HG03342 (cell line): ENCODE measurements around the gene PIWIL4.
"Not testable (repeated sequence)": the region's sequence is repeated elsewhere in the genome, so short reads cannot be mapped to it uniquely, and the experiment has no call there.

Experiments
- ATAC-seq: cut with Tn5 transposase; IDR thresholded peaks from one replicate; pipeline ENCODE4 v1.9.1; 2021; ENCODE audit warnings: mild to moderate bottlenecking, moderate library complexity; ENCODE audit not compliant: unreplicated experiment

PIWIL4 gene

GRCh38 chr11:94632356-94632755 is 65.2 kb downstream of the PIWIL4 start:
- ATAC-seq, result no peak

GRCh38 chr11:94635072-94635471 is 67.9 kb downstream of the PIWIL4 start:
- no peak for ATAC-seq

- no peak for ATAC-seq
Observed at GRCh38 chr11:94636388-94636949, 69.3 kb downstream of the PIWIL4 start.

GRCh38 chr11:94638301-94638901 is 71.2 kb downstream of the PIWIL4 start:
- ATAC-seq, result no peak

GRCh38 chr11:94638902-94639373 is 71.8 kb downstream of the PIWIL4 start:
- ATAC-seq, result no peak

- no peak for ATAC-seq
Observed at GRCh38 chr11:94639901-94640721, 72.9 kb downstream of the PIWIL4 start.

- ATAC-seq, result no peak
Observed at GRCh38 chr11:94641167-94641761, 74.1 kb downstream of the PIWIL4 start.

GRCh38 chr11:94643186-94643585 is 76.0 kb downstream of the PIWIL4 start:
- not testable (repeated sequence) for ATAC-seq

GRCh38 chr11:94647926-94648325 is 80.8 kb downstream of the PIWIL4 start:
- no peak for ATAC-seq

- ATAC-seq, result no peak
Observed at GRCh38 chr11:94648789-94649188, 81.6 kb downstream of the PIWIL4 start.

GRCh38 chr11:94649254-94649653 is 82.1 kb downstream of the PIWIL4 start:
- ATAC-seq, result no peak

GRCh38 chr11:94649964-94650623 is 82.9 kb downstream of the PIWIL4 start:
- ATAC-seq, result no peak

GRCh38 chr11:94650756-94651155 is 83.6 kb downstream of the PIWIL4 start:
- no peak for ATAC-seq

- ATAC-seq, result no peak
Observed at GRCh38 chr11:94652735-94653284, 85.6 kb downstream of the PIWIL4 start.

- no peak for ATAC-seq
Observed at GRCh38 chr11:94653561-94653960, 86.4 kb downstream of the PIWIL4 start.

- no peak for ATAC-seq
Observed at GRCh38 chr11:94654201-94654600, 87.0 kb downstream of the PIWIL4 start.

- ATAC-seq, result no peak
Observed at GRCh38 chr11:94655291-94655690, 88.1 kb downstream of the PIWIL4 start.

- no peak for ATAC-seq
Observed at GRCh38 chr11:94655956-94656355, 88.8 kb downstream of the PIWIL4 start.

- no peak for ATAC-seq
Observed at GRCh38 chr11:94656968-94657367, 89.8 kb downstream of the PIWIL4 start.

- ATAC-seq, result no peak
Observed at GRCh38 chr11:94657629-94658028, 90.5 kb downstream of the PIWIL4 start.

GRCh38 chr11:94658386-94658785 is 91.2 kb downstream of the PIWIL4 start:
- no peak for ATAC-seq
